Colon (tissue), 2 donors: ENCODE measurements around the gene OR6N2.

Source experiments
- FAIRE-seq: peaks from 2 replicates; lab custom pipeline; 2012; peaks lifted over from hg19 to GRCh38; lab: Jason Lieb, UNC
- donor health status: control.
- donor health status: control.

OR6N2 gene

DNA sequence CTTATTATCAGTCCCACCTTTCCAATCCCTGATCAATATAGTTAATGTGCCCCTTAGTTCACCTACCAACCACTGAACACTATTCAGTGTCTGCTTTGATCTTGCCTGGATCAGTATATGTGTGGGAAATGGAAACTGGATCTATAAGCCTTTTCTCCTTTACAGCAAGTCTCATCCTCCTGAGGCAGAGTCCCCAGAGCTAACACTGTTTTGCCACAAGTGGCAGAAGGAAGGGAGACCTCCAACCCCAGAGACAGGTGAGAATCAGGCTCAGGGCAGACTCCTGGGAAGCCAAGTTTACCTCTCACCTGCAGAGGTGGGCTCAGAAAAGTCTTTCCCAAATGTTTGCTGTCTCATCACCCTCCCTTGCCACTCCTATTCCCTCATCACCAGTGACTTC is at the start of gene OR6N2:
OR6N2 (minus strand) TSS at position 101 of the 400 bp plus-strand sequence. CDS start 3,569 bp downstream, outside the sequence.
- FAIRE-seq: no peak

- FAIRE-seq: no peak
These were observed 49.2 kb upstream of the OR6N2 start for GRCh38 chr1:158830074-158830677.

DNA sequence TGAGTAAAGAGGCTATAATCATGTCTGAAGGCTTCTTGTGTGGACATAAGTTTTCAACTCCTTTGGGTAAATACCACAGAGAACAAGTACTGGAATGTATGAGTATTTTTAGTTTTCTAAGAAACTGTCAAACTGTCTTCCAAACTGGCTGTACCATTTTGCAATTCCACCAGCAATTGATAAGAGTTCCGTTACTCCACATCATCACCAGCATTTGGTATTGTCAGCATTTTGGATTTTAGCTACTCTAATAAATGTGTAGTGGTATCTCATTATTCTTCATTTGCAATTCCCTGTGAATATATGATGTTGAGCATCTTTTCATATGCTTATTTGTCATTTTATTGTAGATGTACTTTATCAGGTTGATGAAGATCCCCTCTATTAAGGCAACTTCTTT is 40.7 kb upstream of the OR6N2 start:
- no peak for FAIRE-seq

DNA sequence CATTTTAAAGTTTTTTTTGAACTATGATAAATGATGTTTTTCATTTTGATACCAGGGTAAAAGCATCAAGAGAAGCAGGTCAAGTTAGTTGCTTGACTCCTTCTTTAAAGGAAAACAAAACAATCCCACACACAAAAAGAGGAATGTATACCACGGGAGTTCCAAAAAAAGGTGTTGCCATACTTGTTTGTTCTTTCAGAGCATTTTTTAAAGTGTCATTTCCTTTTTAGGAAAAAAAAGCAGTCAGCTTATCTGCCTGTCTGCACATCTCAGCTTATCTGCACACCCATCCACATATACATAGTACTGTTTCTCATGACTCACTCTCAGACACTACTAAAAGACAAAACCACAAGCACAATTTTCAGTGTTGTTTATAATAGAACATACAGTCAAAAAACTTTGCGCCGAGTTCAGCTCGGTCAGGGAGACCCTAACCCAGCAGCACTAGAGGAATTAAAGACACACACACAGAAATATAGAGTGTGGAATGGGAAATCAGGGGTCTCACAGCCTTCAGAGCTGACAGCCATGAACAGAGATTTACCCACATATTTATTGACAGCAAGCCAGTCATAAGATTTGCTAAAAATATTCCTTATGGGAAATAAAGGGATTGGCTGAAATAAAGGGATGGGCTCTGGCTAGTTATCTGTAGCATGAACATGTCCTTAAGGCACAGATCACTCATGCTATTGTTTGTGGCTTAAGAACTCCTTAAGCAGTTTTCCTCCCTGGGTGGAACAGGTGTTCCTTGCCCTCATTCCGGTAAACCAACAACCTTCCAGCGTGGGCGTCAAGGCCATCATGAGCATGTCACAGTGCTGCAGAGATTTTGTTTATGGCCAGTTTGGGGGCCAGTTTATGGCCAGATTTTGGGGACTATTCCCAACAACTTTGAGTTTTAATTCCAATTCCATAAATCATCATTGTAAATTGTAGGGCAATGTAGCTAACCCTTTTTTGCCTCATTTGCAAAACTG is 38.7 kb upstream of the OR6N2 start:
- FAIRE-seq: no peak

- FAIRE-seq: no peak
These were observed 38.0 kb upstream of the OR6N2 start for GRCh38 chr1:158818975-158819431.

DNA sequence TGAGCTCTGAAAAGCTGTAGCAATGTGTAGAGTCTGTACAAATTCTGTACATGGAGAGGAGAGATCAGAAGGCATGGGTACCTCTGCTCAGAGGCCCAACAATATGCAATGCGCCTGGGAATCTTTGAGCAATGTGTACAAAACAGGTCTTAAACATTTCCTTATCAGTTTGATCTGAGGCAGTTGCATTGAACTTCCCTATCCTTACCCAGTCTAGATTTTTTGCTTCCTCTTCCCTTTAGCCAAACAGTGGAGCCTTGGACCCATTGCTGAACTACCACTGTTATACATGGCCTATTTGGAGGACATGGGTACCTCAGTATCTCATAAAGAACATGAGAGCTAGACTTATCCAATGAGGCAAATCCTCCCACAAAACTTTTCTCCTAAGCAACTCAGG is 37.6 kb upstream of the OR6N2 start:
- FAIRE-seq: no peak

DNA sequence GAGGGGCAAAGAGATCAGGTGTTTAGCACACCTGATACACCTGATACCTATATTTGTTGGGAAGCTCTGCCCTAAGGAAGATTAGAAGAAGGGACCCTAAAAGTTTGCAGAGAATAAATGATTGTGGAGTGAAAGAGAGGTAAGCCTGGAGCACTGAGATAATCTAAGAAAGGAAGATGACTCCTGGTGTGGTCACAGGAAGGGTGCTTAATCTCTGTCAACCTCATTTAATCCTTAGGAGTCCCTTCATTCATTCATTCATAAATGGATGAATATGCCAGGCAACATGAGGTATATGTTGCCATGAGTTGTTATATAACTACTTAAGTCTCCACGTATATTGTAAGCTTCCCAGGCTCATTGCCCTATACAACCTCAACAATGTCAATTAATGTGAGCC is 34.0 kb upstream of the OR6N2 start:
- no peak for FAIRE-seq

- no peak for FAIRE-seq
These were observed 32.2 kb upstream of the OR6N2 start for GRCh38 chr1:158813164-158813563.

DNA sequence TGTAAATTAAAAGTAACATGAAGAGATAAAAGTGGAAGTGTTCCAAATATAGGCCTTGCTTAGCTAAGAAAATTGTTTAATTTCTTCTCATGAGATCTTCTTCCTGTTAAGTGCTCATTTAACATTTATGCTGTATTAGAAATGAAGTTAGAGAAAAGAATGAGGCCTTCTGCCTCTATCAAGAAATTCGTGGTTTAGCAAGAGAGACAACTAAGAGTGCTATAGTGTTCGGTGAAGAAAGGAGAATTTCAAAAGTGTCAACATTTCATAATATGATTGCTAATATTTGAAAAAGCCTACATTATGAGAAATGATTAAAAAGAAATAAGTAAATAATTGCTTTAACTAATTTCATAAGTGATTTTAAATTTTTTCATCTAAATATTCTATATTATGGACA is 31.3 kb upstream of the OR6N2 start:
- no peak for FAIRE-seq

DNA sequence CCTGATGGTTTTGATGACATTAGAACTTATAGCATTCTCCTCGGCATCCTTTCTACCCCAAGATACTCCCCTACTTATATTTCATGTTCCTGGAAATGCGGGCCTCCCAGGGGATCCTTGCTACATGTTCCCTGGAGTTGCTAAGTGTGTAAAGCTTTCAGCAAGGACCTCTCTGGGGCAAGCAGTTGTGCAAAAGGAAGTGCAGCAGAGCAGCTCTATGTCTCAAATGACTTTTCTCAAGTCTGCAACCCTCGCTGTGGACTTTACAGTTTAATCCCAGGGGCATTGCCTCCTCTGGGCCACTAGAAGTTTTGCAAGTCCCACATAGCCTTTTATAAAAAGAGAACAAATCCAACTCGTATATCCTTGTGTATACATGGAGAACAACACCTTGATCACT is 29.3 kb upstream of the OR6N2 start:
- no peak for FAIRE-seq

- no peak for FAIRE-seq
These were observed 28.9 kb upstream of the OR6N2 start for GRCh38 chr1:158809862-158810261.

DNA sequence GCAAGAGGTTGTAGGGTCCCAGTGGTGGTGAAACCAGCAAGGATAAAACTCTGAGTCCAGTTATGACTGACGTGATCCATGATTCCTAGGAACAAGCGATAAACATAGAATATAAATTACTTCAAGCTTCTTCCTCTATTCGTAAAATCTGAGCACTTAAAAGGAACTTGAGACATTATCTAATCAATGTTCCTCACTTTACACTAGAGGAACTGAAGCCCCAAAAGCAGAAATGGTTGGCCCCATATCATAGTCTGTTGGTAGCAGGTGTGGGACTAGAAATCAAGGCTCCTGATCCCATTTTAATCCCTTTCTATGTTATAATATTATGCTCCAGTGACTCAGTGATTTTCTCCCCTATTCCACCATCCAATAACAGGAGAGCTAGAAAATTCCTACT is 28.3 kb upstream of the OR6N2 start:
- FAIRE-seq: no peak

DNA sequence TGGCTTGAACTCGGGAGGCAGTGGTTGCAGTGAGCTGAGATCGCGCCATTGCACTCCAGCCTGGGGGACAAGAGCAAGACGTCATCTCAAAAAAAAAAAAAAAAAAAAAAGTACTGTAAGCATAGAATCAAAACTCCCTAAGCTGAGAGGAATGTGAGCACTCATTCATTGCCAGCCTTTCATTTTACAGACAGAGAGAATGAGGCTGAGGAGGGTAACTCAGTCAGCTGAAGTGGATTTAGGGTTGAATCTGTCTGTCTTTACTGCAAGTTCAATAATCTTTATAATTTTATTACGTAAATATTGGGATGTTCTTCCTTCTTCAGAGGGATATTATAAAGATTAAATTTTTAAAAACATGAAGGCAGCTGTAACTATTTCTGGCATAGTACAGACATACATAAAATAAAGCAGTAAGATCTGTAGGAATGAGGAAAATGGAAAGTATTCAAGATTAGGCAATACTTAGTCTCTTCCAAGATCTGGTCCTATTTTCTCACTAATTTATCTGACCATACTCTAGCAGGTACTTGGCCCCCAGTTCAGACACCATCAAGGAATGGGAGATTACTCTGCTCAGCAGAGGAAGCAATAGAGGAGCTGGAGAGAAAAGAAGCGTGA is 26.0 kb upstream of the OR6N2 start:
- no peak for FAIRE-seq

DNA sequence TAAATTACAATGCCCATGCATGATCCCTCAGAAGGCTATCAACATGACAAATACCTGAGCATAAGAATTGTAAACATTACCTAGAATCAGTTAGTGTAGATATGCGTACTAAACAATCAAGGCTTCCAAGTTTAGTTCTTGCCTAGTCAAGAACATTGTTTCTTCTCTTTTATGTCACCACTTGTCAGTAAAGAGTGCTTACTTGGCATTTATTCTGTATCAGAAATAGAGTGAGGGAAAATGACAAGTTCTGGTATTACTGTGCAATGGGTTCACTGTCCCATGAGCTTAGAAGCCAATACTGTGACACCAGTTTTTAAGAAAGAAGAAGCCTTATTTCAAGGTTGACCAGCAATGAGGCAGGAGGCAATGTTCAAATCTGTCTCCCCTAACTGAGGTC is 22.7 kb upstream of the OR6N2 start:
- no peak for FAIRE-seq

- no peak for FAIRE-seq
These were observed 20.4 kb upstream of the OR6N2 start for GRCh38 chr1:158801396-158801795.

GRCh38 chr1:158800526-158800925 is 19.5 kb upstream of the OR6N2 start:
- FAIRE-seq: no peak

DNA sequence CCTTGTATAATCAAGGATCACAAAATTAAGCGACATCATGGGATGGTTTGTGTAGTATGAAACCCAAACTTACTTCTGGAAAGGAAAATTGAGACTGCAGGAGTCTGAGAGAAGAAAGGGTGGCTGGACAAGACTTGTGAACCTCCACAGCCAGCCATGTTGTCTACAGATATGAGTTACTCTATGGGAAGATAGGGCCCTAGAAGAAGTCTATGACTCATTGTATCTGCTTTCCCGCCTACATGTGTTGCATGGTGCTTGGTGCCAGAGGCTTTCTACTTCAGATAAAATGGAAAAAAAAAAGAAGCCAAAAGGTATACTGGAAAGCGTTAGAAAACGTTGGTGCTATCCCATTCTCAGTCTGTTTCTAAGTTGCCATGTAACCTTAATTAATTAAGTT is 18.7 kb upstream of the OR6N2 start:
- FAIRE-seq: no peak

DNA sequence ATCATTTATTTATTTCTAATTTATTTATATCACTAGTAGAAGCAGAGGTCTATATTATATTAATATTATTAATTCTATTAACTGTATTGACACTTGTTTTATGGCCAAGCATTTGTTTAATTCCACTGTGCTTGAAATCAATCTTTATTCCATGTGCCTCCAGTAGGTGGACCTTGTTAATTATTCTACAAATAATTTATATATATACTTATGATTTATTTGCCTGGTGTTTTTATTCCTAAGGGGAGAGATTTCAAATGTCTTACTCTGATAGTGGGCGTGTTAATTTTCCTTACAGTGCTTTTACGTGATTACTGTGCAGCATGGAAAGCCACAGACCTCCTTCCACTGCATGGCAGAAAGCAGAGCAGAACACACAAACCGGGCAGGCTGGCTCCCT is 17.5 kb upstream of the OR6N2 start:
- no peak for FAIRE-seq

DNA sequence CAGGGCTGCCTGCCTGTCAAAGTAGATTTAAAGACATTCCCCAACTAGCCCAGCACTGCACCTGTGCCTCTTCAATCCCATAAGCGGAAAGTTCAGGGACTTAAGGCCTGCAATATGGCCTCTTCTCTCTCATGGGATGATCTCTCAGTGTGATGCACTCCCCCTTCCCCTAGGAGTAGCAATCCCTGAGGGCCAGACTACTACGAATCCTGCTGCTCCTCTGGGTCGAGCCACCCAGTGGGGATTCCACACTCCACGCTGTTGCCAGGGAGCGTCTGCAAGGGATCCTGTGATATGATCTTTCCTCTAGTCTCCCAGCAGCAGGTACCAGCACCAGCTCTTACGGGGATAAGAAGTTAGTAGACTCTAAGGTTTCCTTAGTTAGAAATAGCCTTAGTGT is 13.2 kb upstream of the OR6N2 start:
- no peak for FAIRE-seq

DNA sequence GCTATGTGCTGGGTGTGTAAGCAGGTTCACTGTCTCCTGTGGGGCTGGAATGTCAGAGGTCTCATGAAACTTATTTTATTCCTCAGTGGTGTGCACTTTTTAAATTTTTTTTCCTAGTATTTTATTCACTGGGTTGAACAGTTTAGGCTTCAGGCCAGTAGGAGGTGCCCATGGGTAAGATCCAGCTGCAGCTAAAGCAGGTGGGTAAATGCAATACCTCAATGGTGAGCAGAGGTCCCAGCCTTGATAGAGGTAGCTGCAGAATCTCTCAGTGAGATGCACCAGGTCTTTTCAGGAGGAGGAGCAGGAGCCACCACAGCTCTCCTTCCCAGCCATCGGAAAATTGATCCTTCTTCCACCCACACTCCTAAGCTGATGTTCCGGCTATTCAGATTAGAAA is 12.6 kb upstream of the OR6N2 start:
- FAIRE-seq: no peak

- FAIRE-seq: no peak
These were observed 8.8 kb downstream of the OR6N2 start, which contains the start of gene OR6N1 for GRCh38 chr1:158771950-158772866. TSS of gene OR6N1 (minus strand) at chr1:158772195. CDS start at chr1:158766682, 5,513 bp downstream.

- no peak for FAIRE-seq
These were observed 26.6 kb downstream of the OR6N2 start, which contains the start of gene OR6K6 for GRCh38 chr1:158754420-158754819. TSS of gene OR6K6 (plus strand) at chr1:158754720. CDS start at chr1:158754888, 168 bp downstream.
